Posterior vena cava (tissue), 2 donors: ENCODE results near the gene GFAP. TPM values are rescaled to one million over a fixed set of nuclear protein-coding genes. Genes with fewer than 3 reads are reported as not detected.

Experiments
- DNase-seq: peaks from one replicate; pipeline ENCODE4 v3.0.0-alpha.2; 2020; ENCODE audit warnings: low spot score
- intact Hi-C, 2 donors: fragments of 100-400 bp; cut with DNase I; formaldehyde crosslinking; loops; one replicate each; pipeline versions ENCODE4 v1.14.1 to v1.14.2; 2022 to 2023
- total RNA-seq, 2 donors: library from RNA; stranded (reverse); fragmentation: NEBNext Ultra II Directional; extraction: Animal tissue kit (Norgen Biotek cat#: 25700); gene quantifications; one replicate each; pipeline ENCODE4 v1.2.1, GENCODE V29; 2021
- donor health status: DM: yes; HTN: yes; CAD: no.
- donor health status: DM: yes; HTN: yes; CAD: no.

Gene GFAP
- total RNA-seq, 2 donors from 2014 or later = 0.51 to 1.7 TPM

DNA sequence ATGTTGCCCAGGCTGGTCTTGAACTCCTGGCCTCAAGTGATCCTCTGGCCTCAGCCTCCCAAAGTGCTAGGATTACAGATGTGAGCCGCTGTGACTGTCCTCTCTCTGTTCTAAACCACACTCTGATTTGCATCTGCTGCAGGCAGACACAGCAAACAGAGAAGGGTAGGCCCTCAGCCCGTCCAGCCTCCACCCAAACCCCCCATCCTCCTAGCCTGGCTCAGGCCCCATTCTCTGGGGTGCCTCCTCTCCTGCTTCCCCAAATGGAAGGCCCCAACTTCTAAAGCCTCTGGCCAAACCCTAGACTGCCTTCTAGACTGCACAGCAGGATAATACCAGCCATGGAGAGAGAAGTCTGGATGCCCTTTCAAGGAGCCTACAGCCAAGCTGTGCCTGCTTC lies 4.1 kb upstream of the GFAP start:
- DNase-seq = peak; percentile 56
- intact Hi-C loops = loop anchor here (5.0 to 10.0 kb wide), 3 partner anchors 103 to 215 kb away; partner anchors contain the start of genes ACBD4 (in 1 of the 2) and PLCD3 (in 1 of the 2)

DNA sequence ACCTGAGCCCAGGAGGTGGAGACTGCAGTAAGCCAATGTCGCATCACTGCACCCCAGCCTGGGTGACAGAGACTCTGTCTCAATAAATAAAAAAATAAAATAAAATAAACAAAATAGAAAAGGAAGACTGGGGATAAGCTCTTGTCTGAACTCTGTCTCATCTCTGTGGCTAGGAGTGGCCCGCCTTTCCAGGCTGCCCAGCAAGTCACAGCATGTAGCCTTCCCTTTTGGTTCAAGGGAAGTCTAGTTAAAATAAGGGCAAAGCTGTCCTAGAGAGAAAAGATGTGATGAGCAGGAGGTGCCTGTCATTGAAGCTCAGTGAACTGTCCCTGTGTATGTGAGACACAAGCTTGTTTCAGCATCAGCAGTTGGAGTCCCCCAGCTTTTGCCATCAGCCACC lies 2.7 kb upstream of the GFAP start:
- DNase-seq = peak; percentile 40

DNA sequence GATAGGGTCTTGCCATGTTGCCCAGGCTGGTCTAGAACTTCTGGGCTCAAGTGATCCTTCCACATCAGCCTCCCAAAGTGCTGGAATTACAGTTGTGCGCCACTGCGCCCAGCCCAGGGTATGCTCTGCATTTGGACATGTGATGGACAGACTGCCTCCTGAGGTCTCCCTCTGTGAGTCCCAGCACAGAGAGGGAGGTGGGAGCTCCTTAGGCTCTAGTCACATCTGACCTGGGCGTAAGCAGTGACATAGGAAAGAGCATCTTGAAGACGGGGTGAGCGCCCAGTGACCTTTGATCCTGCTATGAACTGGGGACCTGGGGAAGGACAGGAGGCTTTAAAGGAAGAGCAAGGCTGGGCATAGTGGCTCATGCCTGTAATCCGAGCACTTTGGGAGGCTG lies 2.2 kb upstream of the GFAP start:
- peak; percentile 73 for DNase-seq
- intact Hi-C loops = loop anchor here (5.0 to 10.0 kb wide), 3 partner anchors 105 to 217 kb away; partner anchors contain the start of genes ACBD4 (in 1 of the 2) and PLCD3 (in 1 of the 2)

More for the DNA sequence above, 2.7 kb upstream of the GFAP start:
- intact Hi-C loops = loop anchor here (5.0 to 10.0 kb wide), 3 partner anchors 104 to 217 kb away; partner anchors contain the start of genes ACBD4 (in 1 of the 2) and PLCD3 (in 1 of the 2)

DNA sequence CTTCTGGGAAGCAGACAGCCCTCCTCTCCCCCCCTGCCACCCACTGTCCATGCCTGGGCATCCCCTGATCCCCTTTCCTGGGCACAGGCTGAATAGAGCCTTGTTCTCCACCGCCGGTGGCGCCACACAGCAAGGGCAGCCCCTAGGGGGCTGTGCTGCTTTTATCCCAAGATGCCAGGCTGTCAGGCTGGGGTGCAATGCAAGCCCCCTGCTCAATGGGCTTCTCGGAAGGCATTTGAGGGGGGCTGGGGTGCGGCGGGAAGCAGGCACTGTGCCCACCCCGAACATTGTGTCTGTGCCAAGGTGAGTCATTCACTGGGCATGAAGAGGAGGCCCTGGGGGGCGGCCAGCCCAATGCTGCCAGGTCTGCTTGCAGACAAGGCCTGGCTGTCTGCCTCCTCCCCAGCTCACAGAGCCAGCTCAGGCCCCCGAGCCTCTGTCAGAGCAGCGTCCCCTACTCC lies 1.5 kb upstream of the GFAP start:
- DNase-seq = peak; percentile 81
- intact Hi-C loops = loop anchor here (5.0 to 10.0 kb wide), 3 partner anchors 105 to 218 kb away; partner anchors contain the start of genes ACBD4 (in 1 of the 2) and PLCD3 (in 1 of the 2)

DNA sequence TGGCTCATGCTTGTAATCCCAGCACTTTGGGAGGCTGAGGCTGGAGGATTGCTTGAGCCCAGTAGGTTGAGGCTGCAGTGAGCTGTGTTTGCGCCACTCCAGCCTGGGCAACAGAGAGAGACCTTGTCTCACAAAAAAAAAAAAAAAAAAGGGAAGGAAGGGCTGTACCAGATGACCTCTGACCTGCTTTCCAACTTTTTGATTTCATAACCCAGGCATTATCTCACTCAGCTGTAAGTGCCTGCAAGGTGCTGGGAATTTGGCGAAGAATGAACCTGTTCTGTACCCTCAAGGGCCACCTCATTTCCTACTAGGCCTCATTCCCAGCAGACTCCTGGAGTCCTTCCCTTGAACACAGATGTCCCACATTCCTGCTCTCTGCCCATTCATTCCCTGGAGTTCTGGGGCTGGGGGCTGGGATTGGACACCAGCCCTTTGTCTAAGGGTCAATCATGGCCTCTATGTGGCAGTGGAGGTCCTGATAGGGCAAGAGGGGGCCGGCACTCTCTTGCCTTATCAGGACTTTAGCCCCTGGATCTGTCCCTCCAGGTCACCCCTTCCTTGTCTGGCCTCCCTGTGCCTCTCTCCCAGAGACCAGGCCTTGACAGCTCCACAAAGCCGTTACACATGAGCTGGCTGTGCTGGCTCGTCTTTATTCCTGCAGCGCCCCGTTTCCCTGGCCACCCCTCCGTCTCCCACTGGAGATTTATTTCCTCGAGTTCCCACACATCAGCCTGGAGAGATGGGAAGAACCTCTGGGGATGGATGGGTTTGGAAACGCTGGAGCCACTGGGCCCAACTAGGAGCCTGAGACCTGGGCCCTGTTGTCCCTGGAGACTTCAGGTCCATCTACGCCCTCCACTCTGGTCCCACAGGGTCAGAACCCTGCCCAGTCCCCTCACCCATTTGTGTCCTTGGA lies 821 bp upstream of the GFAP start:
- intact Hi-C loops = loop anchor here (5.0 to 10.0 kb wide), 3 partner anchors 106 to 219 kb away; partner anchors contain the start of genes ACBD4 (in 1 of the 2) and PLCD3 (in 1 of the 2)
- peak; percentile 61 for DNase-seq

DNA sequence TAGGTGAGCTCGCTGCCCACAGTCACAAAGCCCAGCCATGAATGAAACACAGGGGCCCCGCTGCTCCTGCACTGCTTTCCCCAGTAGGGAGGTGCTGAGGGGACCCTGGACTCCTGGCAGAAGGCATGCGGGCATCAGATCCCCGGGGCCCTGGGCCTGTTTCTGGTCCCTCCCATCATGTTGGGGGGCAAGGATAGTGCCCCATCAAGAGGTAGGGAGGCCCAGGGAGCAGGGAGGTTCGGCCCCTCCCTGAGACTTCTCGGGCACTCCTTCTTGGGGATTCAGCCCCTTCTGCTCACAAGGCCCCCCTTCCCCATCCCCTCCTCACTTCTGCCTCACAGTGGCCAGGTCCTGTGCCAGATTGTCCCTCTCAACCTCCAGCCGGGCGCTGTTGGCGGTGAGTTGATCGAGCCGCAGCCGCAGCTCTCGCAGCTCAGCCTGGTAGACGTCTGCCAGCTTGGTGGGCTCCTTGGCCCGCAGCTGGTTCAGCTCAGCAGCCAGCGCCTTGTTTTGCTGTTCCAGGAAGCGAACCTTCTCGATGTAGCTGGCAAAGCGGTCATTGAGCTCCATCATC lies 515 bp downstream of the GFAP start:
- DNase-seq = peak; percentile 64
- intact Hi-C loops = loop anchor here (5.0 to 10.0 kb wide), 3 partner anchors 108 to 220 kb away; partner anchors contain the start of genes ACBD4 (in 1 of the 2) and PLCD3 (in 1 of the 2)

DNA sequence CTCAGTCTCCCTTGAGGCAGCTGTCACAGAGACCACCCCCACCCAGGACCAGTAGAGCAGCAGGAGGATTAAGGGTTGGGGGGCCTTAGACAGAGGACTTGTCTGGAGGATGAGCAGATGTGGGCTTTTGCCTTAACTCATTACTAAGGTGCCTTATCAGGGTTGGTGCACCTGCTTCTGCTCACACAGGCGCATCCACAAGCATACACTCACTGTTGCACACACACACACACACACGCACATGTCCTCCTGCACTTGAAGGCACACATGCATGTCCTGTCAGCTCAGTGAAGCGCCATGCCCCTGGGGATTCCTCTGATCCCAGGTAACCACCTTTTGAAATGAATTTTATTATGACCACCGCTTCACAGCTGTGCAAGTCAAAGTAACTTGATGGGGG lies 1.2 kb downstream of the GFAP start:
- intact Hi-C loops = loop anchor here (10.0 kb wide), 2 partner anchors 191 to 221 kb away; partner anchors contain the start of genes ACBD4 (in 1 of the 2) and PLCD3 (in 1 of the 2)
- DNase-seq = peak; percentile 25

DNA sequence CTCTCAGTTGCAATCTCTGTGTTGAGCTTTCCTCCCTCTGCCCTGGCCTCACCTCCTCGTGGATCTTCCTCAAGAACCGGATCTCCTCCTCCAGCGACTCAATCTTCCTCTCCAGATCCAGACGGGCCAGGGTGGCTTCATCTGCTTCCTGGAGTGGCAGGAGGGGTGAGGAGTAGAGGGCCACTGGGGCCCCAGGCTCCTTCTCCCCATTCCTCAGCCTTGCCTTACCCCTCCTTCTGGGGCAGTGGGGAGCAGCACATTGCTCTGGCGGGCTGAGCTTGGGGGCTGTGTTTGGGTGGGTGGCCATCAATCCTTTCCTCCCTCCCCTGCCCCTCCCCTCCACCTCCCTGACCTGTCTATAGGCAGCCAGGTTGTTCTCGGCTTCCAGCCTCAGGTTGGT lies 1.6 kb downstream of the GFAP start:
- intact Hi-C loops = loop anchor here (10.0 kb wide), 2 partner anchors 191 to 221 kb away; partner anchors contain the start of genes ACBD4 (in 1 of the 2) and PLCD3 (in 1 of the 2)
- peak; percentile 64 for DNase-seq

DNA sequence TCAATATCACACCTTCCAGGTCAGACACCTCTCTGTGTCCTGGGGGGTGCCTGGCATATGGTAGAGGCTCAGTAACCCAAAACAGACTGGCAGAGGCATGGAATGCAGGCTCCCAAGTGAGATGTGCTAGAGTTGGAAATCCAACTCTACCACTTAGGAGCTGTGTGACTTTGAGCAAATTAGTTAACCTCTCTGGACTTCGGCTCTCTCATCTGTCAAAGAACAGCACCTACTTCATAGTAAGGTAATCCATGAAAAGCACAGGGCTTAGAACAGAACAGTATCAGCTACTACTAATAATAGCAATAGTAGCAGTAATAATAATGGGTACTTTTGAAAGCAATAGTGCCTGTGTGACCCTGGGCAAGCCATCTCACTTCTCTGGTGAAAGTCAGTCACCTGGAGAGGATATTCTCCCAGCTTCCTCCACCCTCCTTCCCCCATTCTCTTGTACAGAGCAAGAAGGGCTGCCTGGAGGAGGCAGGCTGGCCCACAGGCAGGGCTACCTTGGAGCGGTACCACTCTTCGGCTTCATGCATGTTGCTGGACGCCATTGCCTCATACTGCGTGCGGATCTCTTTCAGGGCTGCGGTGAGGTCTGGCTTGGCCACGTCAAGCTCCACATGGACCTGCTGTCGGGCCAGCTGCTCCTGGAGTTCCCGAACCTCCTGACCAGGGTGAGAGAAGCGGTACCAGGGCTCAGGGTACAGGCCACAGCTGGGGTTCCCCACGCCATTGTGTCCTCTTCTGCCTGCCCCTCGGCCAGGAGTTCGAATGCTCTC lies 2.3 kb downstream of the GFAP start:
- intact Hi-C loops = loop anchor here (10.0 kb wide), 2 partner anchors 192 to 222 kb away; partner anchors contain the start of genes ACBD4 (in 1 of the 2) and PLCD3 (in 1 of the 2)
- peak; percentile 70 for DNase-seq

DNA sequence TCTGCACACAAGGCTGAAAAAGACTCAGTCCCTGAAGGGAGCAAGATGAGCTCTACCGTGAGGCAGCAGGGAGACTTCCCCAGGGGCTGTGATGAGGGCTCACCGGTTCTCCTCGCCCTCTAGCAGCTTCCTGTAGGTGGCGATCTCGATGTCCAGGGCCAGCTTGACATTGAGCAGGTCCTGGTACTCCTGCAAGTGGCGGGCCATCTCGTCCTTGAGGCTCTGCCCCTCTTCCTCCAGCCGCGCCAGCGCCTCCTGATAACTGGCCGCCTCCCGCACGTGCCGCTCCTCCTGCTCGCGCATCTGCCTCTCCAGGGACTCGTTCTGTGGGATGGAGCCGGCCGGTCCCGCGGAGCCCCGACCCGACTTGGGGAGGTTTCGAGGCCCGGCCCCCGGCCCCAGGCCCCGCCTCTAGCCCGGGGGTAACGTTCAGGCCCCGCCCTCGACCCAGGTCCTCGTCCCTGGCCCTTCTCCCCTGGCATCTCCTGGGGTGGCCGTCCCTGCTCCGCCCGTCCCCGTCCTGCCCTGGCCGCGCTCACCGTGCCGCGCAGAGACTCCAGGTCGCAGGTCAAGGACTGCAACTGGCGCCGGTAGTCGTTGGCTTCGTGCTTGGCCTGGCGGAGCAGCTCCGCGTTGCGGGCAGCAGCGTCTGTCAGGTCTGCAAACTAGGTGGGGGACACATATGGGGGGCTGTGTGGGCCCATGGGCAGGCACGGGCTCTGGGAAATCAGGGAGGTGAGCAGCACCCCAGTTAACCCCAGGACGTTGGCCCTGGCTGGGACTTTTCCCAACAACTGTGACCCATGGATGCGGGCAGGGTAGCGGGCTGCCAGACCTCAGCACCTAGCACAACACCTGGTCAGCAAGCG lies 3.9 kb downstream of the GFAP start:
- intact Hi-C loops = loop anchor here (10.0 kb wide), 2 partner anchors 193 to 223 kb away; partner anchors contain the start of genes ACBD4 (in 1 of the 2) and PLCD3 (in 1 of the 2)
- DNase-seq = peak; percentile 86

DNA sequence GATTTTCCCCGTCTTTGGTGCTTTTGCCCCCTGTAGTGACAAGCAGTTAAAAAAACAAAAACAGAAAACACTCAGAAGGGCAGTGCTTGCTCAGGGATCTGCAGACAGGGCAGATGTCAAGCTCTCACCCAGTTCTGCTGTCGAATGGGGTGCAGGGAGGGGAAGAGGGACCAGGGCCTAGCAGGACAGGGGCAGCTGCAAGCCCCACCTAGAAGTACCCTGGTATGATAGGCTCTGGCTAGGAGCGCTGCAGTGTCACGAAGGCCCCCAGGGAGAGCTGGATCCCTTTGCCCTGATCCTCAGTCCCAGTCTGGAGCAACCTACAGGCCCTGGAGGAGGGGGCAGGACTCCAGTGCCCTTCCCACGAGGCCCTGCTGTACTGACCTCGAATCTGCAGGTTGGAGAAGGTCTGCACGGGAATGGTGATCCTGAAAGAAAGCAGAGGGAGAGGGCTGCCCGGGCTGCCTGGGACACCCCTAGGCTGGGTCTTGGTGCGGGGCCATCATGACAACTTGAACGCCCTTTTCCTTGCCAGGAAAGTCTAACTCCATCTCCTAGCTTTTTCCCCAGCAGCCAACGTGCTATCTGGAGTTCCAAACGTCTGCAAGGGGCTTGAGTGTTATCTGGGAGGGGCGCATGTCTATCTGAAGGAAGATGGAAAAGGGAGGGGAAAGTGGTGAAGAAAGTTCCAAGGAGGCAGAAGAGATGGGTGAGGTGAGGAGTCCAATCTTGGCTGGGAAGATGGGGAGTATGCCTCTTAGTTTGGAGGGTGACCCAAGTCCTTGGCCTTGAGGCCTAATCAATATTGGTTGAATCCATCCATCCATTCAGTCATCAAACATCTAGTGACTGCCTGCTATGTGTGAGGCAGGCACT lies 4.8 kb downstream of the GFAP start:
- intact Hi-C loops = loop anchor here (10.0 kb wide), 2 partner anchors 194 to 224 kb away; partner anchors contain the start of genes ACBD4 (in 1 of the 2) and PLCD3 (in 1 of the 2)
- DNase-seq = peak; percentile 60

DNA sequence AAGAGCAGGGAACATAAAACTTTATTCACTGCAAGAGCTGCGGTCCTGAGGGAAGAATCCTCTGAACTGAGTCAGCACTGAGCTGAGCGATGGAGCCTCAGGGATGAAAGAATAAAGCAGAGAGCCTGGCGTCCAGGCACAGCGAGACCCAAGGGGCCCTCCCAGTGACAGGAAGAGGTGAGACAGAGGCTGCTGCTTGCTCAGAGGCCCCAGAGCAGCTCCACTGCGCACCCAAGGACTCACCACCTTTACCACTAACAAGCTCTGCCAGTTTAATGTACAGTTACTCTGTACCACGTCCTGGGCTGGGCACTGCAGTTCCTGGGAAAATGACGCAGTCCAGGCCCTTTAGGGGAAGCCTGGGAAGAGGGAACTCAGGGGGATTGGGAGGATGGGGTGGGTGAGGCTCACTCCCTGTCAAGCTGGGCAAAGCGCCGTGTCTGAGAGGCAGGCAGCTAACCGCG lies 5.6 kb downstream of the GFAP start:
- peak; percentile 58 for DNase-seq
- intact Hi-C loops = loop anchor here (10.0 kb wide), 2 partner anchors 195 to 225 kb away; partner anchors contain the start of genes ACBD4 (in 1 of the 2) and PLCD3 (in 1 of the 2)

DNA sequence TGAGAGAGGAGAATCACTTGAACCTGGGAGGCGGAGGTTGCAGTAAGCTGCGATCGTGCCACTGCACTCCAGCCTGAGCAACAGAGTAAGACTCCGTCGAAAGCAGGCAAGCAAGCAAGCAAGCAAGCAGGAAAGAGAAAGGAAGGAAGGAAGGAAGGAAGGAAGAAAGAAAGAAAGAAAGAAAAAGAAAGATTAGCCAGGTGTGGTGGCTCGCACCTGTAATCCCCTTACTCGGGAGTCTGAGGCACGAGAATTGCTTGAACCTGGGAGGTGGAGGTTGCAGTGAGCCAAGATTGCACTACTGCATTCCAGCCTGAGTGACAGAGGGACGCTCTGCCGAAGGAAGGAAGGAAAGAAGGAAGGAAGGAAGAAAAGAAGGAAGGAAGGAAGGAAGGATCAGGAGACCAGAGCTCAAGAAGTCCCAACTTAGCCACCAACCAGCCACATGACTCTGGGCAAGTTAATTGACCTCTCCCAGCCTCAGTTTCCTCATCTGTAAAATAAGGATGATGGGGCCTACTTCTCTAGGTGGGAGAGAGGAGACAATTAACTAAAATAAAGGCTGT lies 6.5 kb downstream of the GFAP start:
- DNase-seq = no peak
- intact Hi-C loops = no loop called here

DNA sequence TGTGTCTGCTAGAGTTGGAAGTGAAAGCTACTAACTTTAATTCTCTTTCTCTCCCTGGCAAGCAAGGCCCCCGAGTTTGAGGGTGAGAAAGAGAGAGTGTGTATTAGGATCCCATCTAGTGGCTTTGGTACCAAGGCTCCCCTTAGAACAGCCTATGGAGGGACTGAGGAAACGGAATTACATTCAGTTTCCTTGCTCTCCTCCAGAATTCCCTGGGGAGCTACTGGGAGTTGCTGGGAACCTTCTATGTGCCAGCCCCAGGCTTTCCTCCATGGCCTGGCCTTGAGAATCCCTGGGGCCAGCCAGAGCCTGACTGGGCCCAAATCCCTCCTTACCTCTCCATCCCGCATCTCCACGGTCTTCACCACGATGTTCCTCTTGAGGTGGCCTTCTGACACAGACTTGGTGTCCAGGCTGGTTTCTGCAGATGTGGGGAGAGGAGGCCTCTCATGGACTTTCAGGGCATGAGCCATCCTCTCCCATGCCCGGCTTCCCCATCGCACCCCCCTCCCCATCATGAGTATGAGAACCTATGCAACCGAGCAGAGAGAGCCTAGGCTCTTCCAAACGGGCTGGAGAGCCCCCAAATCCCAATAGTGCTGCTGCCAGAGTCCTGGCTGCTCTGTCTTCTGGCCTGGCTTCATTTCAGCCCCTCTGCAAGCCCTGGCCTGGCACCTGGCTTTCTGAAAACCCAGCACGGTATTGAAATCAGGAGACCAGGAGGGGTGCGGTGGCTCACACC lies 7.4 kb downstream of the GFAP start:
- no peak for DNase-seq
- intact Hi-C loops = no loop called here
